Activated T-helper 1 cell treated with anti-CD3 and anti-CD28 coated beads, Interleukin-2, amount 50 U/mL, for 16 hours (primary cell): ENCODE measurements around the gene ATP10A.

Experiments used
- DNase-seq, 2 donors: peaks; one replicate each; pipeline ENCODE4 v3.0.0-alpha.2; 2020; ENCODE audit warnings: low read depth in 1 of 2, low spot score in 1 of 2

ATP10A gene

GRCh38 chr15:25742776-25743547, 120.2 kb downstream of the ATP10A start:
- DNase-seq: no peak

GRCh38 chr15:25742041-25742730, 120.9 kb downstream of the ATP10A start:
- DNase-seq: no peak

- DNase-seq: no peak
Measured at GRCh38 chr15:25741256-25741580, 121.9 kb downstream of the ATP10A start.

- no peak for DNase-seq
Measured at GRCh38 chr15:25740383-25741255, 122.5 kb downstream of the ATP10A start.

GRCh38 chr15:25739687-25740121, 123.4 kb downstream of the ATP10A start:
- no peak for DNase-seq

GRCh38 chr15:25738171-25738965, 124.8 kb downstream of the ATP10A start:
- DNase-seq: no peak

GRCh38 chr15:25737218-25737643, 125.9 kb downstream of the ATP10A start:
- DNase-seq: no peak

GRCh38 chr15:25736461-25736860, 126.7 kb downstream of the ATP10A start:
- no peak for DNase-seq

- DNase-seq: no peak
Measured at GRCh38 chr15:25735550-25736384, 127.4 kb downstream of the ATP10A start.

- no peak for DNase-seq
Measured at GRCh38 chr15:25734680-25735355, 128.3 kb downstream of the ATP10A start.

- no peak for DNase-seq
Measured at GRCh38 chr15:25733856-25734679, 129.1 kb downstream of the ATP10A start.

- no peak for DNase-seq
Measured at GRCh38 chr15:25733036-25733855, 129.9 kb downstream of the ATP10A start.

GRCh38 chr15:25732191-25732590, 130.9 kb downstream of the ATP10A start:
- no peak for DNase-seq

- DNase-seq: no peak
Measured at GRCh38 chr15:25731411-25731810, 131.7 kb downstream of the ATP10A start.

- no peak for DNase-seq
Measured at GRCh38 chr15:25730918-25731317, 132.2 kb downstream of the ATP10A start.

GRCh38 chr15:25728816-25729215, 134.3 kb downstream of the ATP10A start:
- no peak for DNase-seq

- DNase-seq: no peak
Measured at GRCh38 chr15:25727867-25728600, 135.1 kb downstream of the ATP10A start.
